B cell (primary cell): ENCODE results near the gene FAM229B. TPM values are rescaled to one million over a fixed set of nuclear protein-coding genes. Genes with fewer than 3 reads are reported as not detected.

Source experiments
- ATAC-seq: fragments of 200-7000 bp; cut with Tn5 transposase; one replicate; pipeline ENCODE4 v1.10.0; 2021; ENCODE audit warnings: low read depth, mild to moderate bottlenecking, moderate number of reproducible peaks, moderate library complexity
- CTCF ChIA-PET: fragments of 350-600 bp; sonication (Branson Sonifier 250); formaldehyde crosslinking; loops from one replicate; lab custom pipeline; 2021; ENCODE audit warnings: antibody characterized with exemption, inconsistent platforms; lab: Charles Lee
- POLR2A ChIA-PET: fragments of 350-600 bp; sonication (Branson Sonifier 250); formaldehyde crosslinking; loops from one replicate; lab custom pipeline; 2021; ENCODE audit warnings: antibody characterized with exemption; lab: Charles Lee
- DNase-seq: peaks from one replicate; pipeline ENCODE4 v3.0.0; 2013
- H2AFZ ChIP-seq: 2 replicates; pipeline ENCODE4 v1.6.1; 2012; ENCODE audit warnings: mild to moderate bottlenecking, low read depth, low read length; ENCODE audit not compliant: insufficient read depth, poor library complexity, severe bottlenecking
- H3K27ac ChIP-seq, 2 donors: 1 replicate in 1 of 2; 2 replicates in 1 of 2; pipeline ENCODE4 v1.5.1; 2012 to 2013; ENCODE audit warnings: low read length in 2 of 2, mild to moderate bottlenecking in 2 of 2, moderate library complexity in 1 of 2
- H3K27me3 ChIP-seq, 4 experiments: fragments of 200-600 bp in 1 of 4; sonication (generic) in 1 of 4; replicated peaks in 1 of 4; 1 replicate in 2 of 4; 2 replicates in 2 of 4; pipeline versions ENCODE4 v1.6.1 to v1.7.0; 2013 to 2016; ENCODE audit warnings: low read length in 3 of 4, mild to moderate bottlenecking in 2 of 4, mixed read lengths in 1 of 4, moderate library complexity in 1 of 4; ENCODE audit not compliant: insufficient read depth in 4 of 4, control insufficient read depth in 3 of 4; ENCODE audit errors: control extremely low read depth in 1 of 4
- H3K36me3 ChIP-seq, 2 experiments: replicated peaks in 1 of 2; 1 replicate in 1 of 2; 2 replicates in 1 of 2; pipeline versions ENCODE4 v1.6.1 to v1.7.1; 2013; ENCODE audit warnings: low read length in 1 of 2; ENCODE audit not compliant: insufficient read depth in 2 of 2, control insufficient read depth in 1 of 2; ENCODE audit errors: control extremely low read depth in 1 of 2, extremely low read depth in 1 of 2
- H3K4me1 ChIP-seq, 2 donors: fragments of 200-600 bp in 1 of 2; sonication (generic) in 1 of 2; 1 replicate in 1 of 2; 2 replicates in 1 of 2; pipeline versions ENCODE4 v1.5.1 to v1.6.1; 2013 to 2017; ENCODE audit warnings: low read length in 2 of 2; ENCODE audit not compliant: control insufficient read depth in 2 of 2, insufficient read depth in 2 of 2
- H3K4me2 ChIP-seq: replicated peaks from 2 replicates; pipeline ENCODE3; 2012; ENCODE audit warnings: mild to moderate bottlenecking, low read depth, low read length; ENCODE audit not compliant: poor library complexity, severe bottlenecking
- H3K4me3 ChIP-seq, 5 experiments: fragments of 200-600 bp in 1 of 5; sonication (generic) in 1 of 5; 1 replicate in 3 of 5; 2 replicates in 2 of 5; pipeline versions ENCODE4 v1.5.1 to v1.7.0; 2011 to 2016; ENCODE audit warnings: low read length in 4 of 5, mild to moderate bottlenecking in 4 of 5, low read depth in 2 of 5, control low read depth in 1 of 5, moderate library complexity in 1 of 5; ENCODE audit not compliant: insufficient read depth in 1 of 5; ENCODE audit errors: control extremely low read depth in 1 of 5, extremely low read depth in 1 of 5
- H3K79me2 ChIP-seq: fragments of 200-600 bp; sonication (generic); one replicate; pipeline ENCODE4 v1.6.0; 2016; ENCODE audit warnings: low read length; ENCODE audit not compliant: control insufficient read depth, insufficient read depth
- H3K9ac ChIP-seq: fragments of 200-600 bp; sonication (generic); 2 replicates; pipeline ENCODE4 v1.6.1; 2017; ENCODE audit warnings: mild to moderate bottlenecking, low read length, moderate library complexity
- H3K9me3 ChIP-seq, 3 donors: one replicate each; pipeline versions ENCODE4 v1.6.1 to v1.7.1; 2013; ENCODE audit warnings: low read length in 2 of 3; ENCODE audit not compliant: control insufficient read depth in 2 of 3, insufficient read depth in 1 of 3; ENCODE audit errors: control extremely low read depth in 1 of 3
- H4K20me1 ChIP-seq: 2 replicates; pipeline ENCODE4 v1.6.0; 2012; ENCODE audit warnings: mild to moderate bottlenecking, low read length; ENCODE audit not compliant: insufficient read depth, control insufficient read depth, poor library complexity, severe bottlenecking
- H3K27ac Mint-ChIP-seq: one replicate; pipeline ENCODE4 v1.8.0; 2021; ENCODE audit warnings: mixed read lengths
- H3K27me3 Mint-ChIP-seq: one replicate; pipeline ENCODE4 v1.8.0; 2021; ENCODE audit warnings: mixed read lengths
- H3K4me1 Mint-ChIP-seq: one replicate; pipeline ENCODE4 v1.8.0; 2021; ENCODE audit warnings: mixed read lengths
- H3K4me3 Mint-ChIP-seq: one replicate; pipeline ENCODE4 v1.8.0; 2021; ENCODE audit warnings: mixed read lengths
- H3K9me3 Mint-ChIP-seq: one replicate; pipeline ENCODE4 v1.8.0; 2022; ENCODE audit warnings: mixed read lengths; ENCODE audit not compliant: insufficient read depth
- CTCF ChIP-seq: fragments of 200-600 bp; IDR thresholded peaks from one replicate; pipeline ENCODE4 v1.8.0; 2022; ENCODE audit warnings: antibody characterized with exemption, mild to moderate bottlenecking
- EZH2 ChIP-seq: IDR thresholded peaks from 2 replicates; pipeline ENCODE4 v1.6.1; 2012; ENCODE audit warnings: borderline replicate concordance, low read depth, mild to moderate bottlenecking, moderate library complexity, low read length; ENCODE audit not compliant: insufficient read depth, poor library complexity, severe bottlenecking
- WGBS: methylation state at CpG from one replicate; pipeline ENCODE4 v1.1.5; 2013; ENCODE audit warnings: missing lambda C conversion rate; ENCODE audit not compliant: insufficient coverage; 5-methylcytosine and 5-hydroxymethylcytosine counted together
- intact Hi-C: fragments of 100-400 bp; cut with micrococcal nuclease; formaldehyde crosslinking; loops from one replicate; pipeline ENCODE4 v1.10.0; 2022
- polyA plus RNA-seq: library from polyadenylated mRNA; depleted of rRNA; stranded (reverse); fragments of >200 nt; gene quantifications from 2 replicates; pipeline ENCODE4 v1.2.3, GENCODE V29; 2012
- total RNA-seq, 2 donors: library from RNA; stranded (reverse); fragments of 120-200 nt in 1 of 2; gene quantifications; 1 replicate in 1 of 2; 2 replicates in 1 of 2; pipeline versions ENCODE4 v1.2.3 to v1.2.4, GENCODE V29; 2013 to 2022

The FAM229B gene
- total and polyA plus RNA-seq, 2 donors (not counting 1 experiment from before 2014, with no cell fraction given), result 1.3 to 4.4 TPM

GRCh38 chr6:112081569-112081968 is 5.8 kb upstream of the FAM229B start:
- Mint-ChIP-seq H3K4me1 (no peaks in the 10 kb centered on the region), H3K4me3 (no peak overlapping the region), H3K9me3 (no peaks in the 10 kb centered on the region), H3K27ac (no peak overlapping the region), H3K27me3 (no peaks in the 10 kb centered on the region)
- DNase-seq (no peak), ATAC-seq (no peak)
- TF ChIP-seq CTCF (no peak), EZH2 (no peak)
- peaks cover 2% of the 10 kb centered on the region in 2 donors for H3K4me1 ChIP-seq
- no peaks in the 10 kb centered on the region for H3K9me3 ChIP-seq
- ChIA-PET CTCF (no interaction called here), POLR2A (no interaction called here)
- intact Hi-C loops, result no loop called here
- H4K20me1 ChIP-seq, result no peaks in the 10 kb centered on the region
- no peaks in the 10 kb centered on the region for H3K27me3 ChIP-seq
- no peaks in the 10 kb centered on the region for H3K79me2 ChIP-seq
- peaks cover 5 to 22% of the 10 kb centered on the region in 2 experiments for H3K36me3 ChIP-seq
- no peak overlapping the region for H2AFZ ChIP-seq
- no peak overlapping the region for H3K4me3 ChIP-seq
- no peak overlapping the region for H3K9ac ChIP-seq
- H3K4me2 ChIP-seq, result no peak overlapping the region
- no CpG with 5 or more reads among the region's 4 CpGs for WGBS
- no peak overlapping the region for H3K27ac ChIP-seq

GRCh38 chr6:112085286-112086065 is 1.9 kb upstream of the FAM229B start:
- POLR2A ChIA-PET, result no interaction called here
- no peaks in the 10 kb centered on the region for H3K79me2 ChIP-seq
- WGBS, result 100% methylated on average over 2 of the region's 8 CpGs
- CTCF ChIA-PET, result interaction anchor here (0.5 to 2.9 kb wide), 7 partner anchors 23 to 1773 kb away, joined by 3 to 52 read pairs (median 6); no protein-coding TSS in a partner anchor
- H3K27me3 Mint-ChIP-seq, result peaks cover 10% of the 10 kb centered on the region
- no peak overlapping the region for H3K4me3 ChIP-seq
- H3K4me3 Mint-ChIP-seq, result no peak overlapping the region
- H3K9ac ChIP-seq, result no peak overlapping the region
- no peaks in the 10 kb centered on the region for H4K20me1 ChIP-seq
- intact Hi-C loops, result loop anchor here (2.0 to 5.0 kb wide), 2 partner anchors 478 to 1885 kb away; partner anchors contain the start of genes HDAC2 and TRAF3IP2
- peaks cover 7 to 8% of the 10 kb centered on the region in 2 donors for H3K4me1 ChIP-seq
- no peaks in the 10 kb centered on the region for H3K9me3 ChIP-seq
- no peak overlapping the region for H3K27ac ChIP-seq
- H2AFZ ChIP-seq, result no peak overlapping the region
- H3K9me3 Mint-ChIP-seq, result no peaks in the 10 kb centered on the region
- no peaks in the 10 kb centered on the region for H3K4me1 Mint-ChIP-seq
- TF ChIP-seq CTCF (no peak), EZH2 (no peak)
- peaks cover 0 to 6% (median 2%) of the 10 kb centered on the region in 4 experiments for H3K27me3 ChIP-seq
- no peak overlapping the region for H3K4me2 ChIP-seq
- DNase-seq, result no peak
- ATAC-seq, result no peak
- H3K36me3 ChIP-seq, result peaks cover 1 to 10% of the 10 kb centered on the region in 2 experiments
- no peak overlapping the region for H3K27ac Mint-ChIP-seq
